Mesendoderm (in vitro differentiated cells): ENCODE measurements around the gene ZNF655.
"Not testable (repeated sequence)": the region's sequence is repeated elsewhere in the genome, so short reads cannot be mapped to it uniquely, and the experiment has no call there.

ENCODE experiments used
- DNase-seq: peaks from one replicate; pipeline ENCODE4 v3.0.0; 2013
- H2AK5ac ChIP-seq: 2 replicates; pipeline ENCODE4 v1.6.1; 2013; ENCODE audit warnings: low read length, inconsistent platforms
- H2BK120ac ChIP-seq: 2 replicates; pipeline ENCODE4 v1.6.1; 2013; ENCODE audit warnings: low read depth, mild to moderate bottlenecking, low read length, moderate library complexity, mixed read lengths
- H2BK15ac ChIP-seq: replicated peaks from 2 replicates; pipeline ENCODE4 v1.6.1; 2013; ENCODE audit warnings: low read depth, mild to moderate bottlenecking, moderate library complexity
- H2BK5ac ChIP-seq: 2 replicates; pipeline ENCODE4 v1.6.1; 2013; ENCODE audit warnings: low read length, inconsistent platforms
- H3K18ac ChIP-seq: 2 replicates; pipeline ENCODE4 v1.6.1; 2013; ENCODE audit warnings: mild to moderate bottlenecking, low read length, mixed read lengths
- H3K23ac ChIP-seq: one replicate; pipeline ENCODE4 v1.6.1; 2013; ENCODE audit warnings: low read length
- H3K27ac ChIP-seq: 2 replicates; pipeline ENCODE4 v1.5.1; 2013; ENCODE audit warnings: low read depth, mild to moderate bottlenecking, inconsistent platforms, low read length, moderate library complexity
- H3K27me3 ChIP-seq: 2 replicates; pipeline ENCODE4 v1.6.1; 2013; ENCODE audit warnings: low read length, control low read depth, mild to moderate bottlenecking, inconsistent platforms; ENCODE audit not compliant: insufficient read depth, poor library complexity
- H3K36me3 ChIP-seq: 2 replicates; pipeline ENCODE4 v1.6.1; 2013; ENCODE audit warnings: low read length, inconsistent platforms; ENCODE audit not compliant: control insufficient read depth, insufficient read depth
- H3K4ac ChIP-seq: one replicate; pipeline ENCODE4 v1.6.1; 2013; ENCODE audit warnings: low read depth, mild to moderate bottlenecking, low read length, moderate library complexity
- H3K4me1 ChIP-seq: 2 replicates; pipeline ENCODE4 v1.6.1; 2013; ENCODE audit warnings: low read depth, low read length, inconsistent platforms; ENCODE audit not compliant: control insufficient read depth
- H3K4me2 ChIP-seq: 2 replicates; pipeline ENCODE4 v1.6.1; 2013; ENCODE audit warnings: low read length
- H3K4me3 ChIP-seq: 2 replicates; pipeline ENCODE4 v1.5.1; 2013; ENCODE audit warnings: mild to moderate bottlenecking, low read length
- H3K56ac ChIP-seq: one replicate; pipeline ENCODE4 v1.6.1; 2013; ENCODE audit warnings: low read length
- H3K79me1 ChIP-seq: 2 replicates; pipeline ENCODE4 v1.6.1; 2013; ENCODE audit warnings: low read length, inconsistent platforms
- H3K79me2 ChIP-seq: 2 replicates; pipeline ENCODE4 v1.6.1; 2013; ENCODE audit warnings: mild to moderate bottlenecking, low read length; ENCODE audit not compliant: control insufficient read depth, insufficient read depth
- H3K9ac ChIP-seq: 2 replicates; pipeline ENCODE4 v1.6.1; 2013; ENCODE audit warnings: low read length, inconsistent platforms
- H4K5ac ChIP-seq: one replicate; pipeline ENCODE4 v1.6.1; 2013; ENCODE audit warnings: low read length
- H4K8ac ChIP-seq: one replicate; pipeline ENCODE4 v1.6.1; 2013; ENCODE audit warnings: low read depth, mild to moderate bottlenecking, control low read depth, low read length, moderate library complexity
- WGBS: extraction: QIAGEN DNeasy Blood & Tissue Kit; methylation state at CpG from one replicate; pipeline ENCODE4 v1.1.7; 2013; ENCODE audit warnings: low lambda C conversion rate, missing lambda C conversion rate; ENCODE audit not compliant: insufficient coverage; ENCODE audit errors: extremely low coverage; 5-methylcytosine and 5-hydroxymethylcytosine counted together

ZNF655 gene

GRCh38 chr7:99545308-99545707, 13.1 kb upstream of the ZNF655 start:
- not testable (repeated sequence) for H3K4me3 ChIP-seq, H3K4me2 ChIP-seq, H3K18ac ChIP-seq, H3K36me3 ChIP-seq, H3K4me1 ChIP-seq, H3K23ac ChIP-seq, H3K27me3 ChIP-seq, H3K56ac ChIP-seq, H3K79me2 ChIP-seq, H2AK5ac ChIP-seq, H2BK5ac ChIP-seq, H4K8ac ChIP-seq, H3K79me1 ChIP-seq, H2BK15ac ChIP-seq, H3K27ac ChIP-seq, DNase-seq, H4K5ac ChIP-seq, H2BK120ac ChIP-seq, H3K9ac ChIP-seq, H3K4ac ChIP-seq
- no CpG with 5 or more reads among the region's 5 CpGs for WGBS

- not testable (repeated sequence) for H3K9ac ChIP-seq, H3K36me3 ChIP-seq, H3K27ac ChIP-seq, H3K4me1 ChIP-seq, H4K5ac ChIP-seq, H3K18ac ChIP-seq, H3K79me2 ChIP-seq, H3K4me2 ChIP-seq, H3K23ac ChIP-seq, H3K56ac ChIP-seq, H3K79me1 ChIP-seq, H2AK5ac ChIP-seq, H3K4me3 ChIP-seq, H2BK5ac ChIP-seq, DNase-seq, H2BK15ac ChIP-seq, H4K8ac ChIP-seq, H2BK120ac ChIP-seq, H3K27me3 ChIP-seq, H3K4ac ChIP-seq
- WGBS = no CpG with 5 or more reads among the region's 2 CpGs
Observed at GRCh38 chr7:99549545-99549944, 8.9 kb upstream of the ZNF655 start.

- WGBS = no CpG with 5 or more reads among the region's 15 CpGs
Observed at GRCh38 chr7:99551334-99551733, 7.1 kb upstream of the ZNF655 start.

GRCh38 chr7:99551767-99552463, 6.5 kb upstream of the ZNF655 start, which contains the start of gene FAM200A:
FAM200A (minus strand) TSS chr7:99552114; CDS start chr7:99548407, 3,707 bp downstream.
- no peak within 1 kb of the TSS for H3K23ac ChIP-seq
- peak within 1 kb of the TSS; percentile 58 for H3K4ac ChIP-seq
- H3K4me1 ChIP-seq = no peaks in the 10 kb centered on the region
- H4K5ac ChIP-seq = no peak within 1 kb of the TSS
- no peak within 1 kb of the TSS for H2BK120ac ChIP-seq
- no peaks in the 10 kb centered on the region for H3K27me3 ChIP-seq
- H4K8ac ChIP-seq = no peak within 1 kb of the TSS
- peak within 1 kb of the TSS; percentile 93 for H3K4me3 ChIP-seq
- no peak within 1 kb of the TSS for H2AK5ac ChIP-seq
- peak; percentile 96 for DNase-seq
- H2BK5ac ChIP-seq = no peak within 1 kb of the TSS
- no peak within 1 kb of the TSS for H2BK15ac ChIP-seq
- H3K36me3 ChIP-seq = no peaks in the 10 kb centered on the region
- peaks cover 2% of the 10 kb centered on the region for H3K79me2 ChIP-seq
- peak within 1 kb of the TSS; percentile 98 for H3K56ac ChIP-seq
- no peak within 1 kb of the TSS for H3K18ac ChIP-seq
- peak within 1 kb of the TSS; percentile 97 for H3K9ac ChIP-seq
- peaks cover 1% of the 10 kb centered on the region for H3K79me1 ChIP-seq
- H3K27ac ChIP-seq = no peak within 1 kb of the TSS
- no CpG with 5 or more reads among the region's 37 CpGs for WGBS
- H3K4me2 ChIP-seq = peak within 1 kb of the TSS; percentile 47

More at GRCh38 chr7:99551334-99551733, 7.1 kb upstream of the ZNF655 start:
- peak overlapping the region; percentile 47 for H3K4me2 ChIP-seq
- no peaks in the 10 kb centered on the region for H3K27me3 ChIP-seq
- H4K5ac ChIP-seq = no peak overlapping the region
- H3K18ac ChIP-seq = no peak overlapping the region
- peaks cover 2% of the 10 kb centered on the region for H3K79me2 ChIP-seq
- peak overlapping the region; percentile 97 for H3K9ac ChIP-seq
- H3K4me1 ChIP-seq = no peaks in the 10 kb centered on the region
- peak overlapping the region; percentile 58 for H3K4ac ChIP-seq
- no peak for DNase-seq
- H4K8ac ChIP-seq = no peak overlapping the region
- H3K79me1 ChIP-seq = peaks cover 1% of the 10 kb centered on the region
- no peaks in the 10 kb centered on the region for H3K36me3 ChIP-seq
- H3K4me3 ChIP-seq = peak overlapping the region; percentile 93
- H3K27ac ChIP-seq = no peak overlapping the region
- peak overlapping the region; percentile 98 for H3K56ac ChIP-seq
- H2BK5ac ChIP-seq = no peak overlapping the region
- no peak overlapping the region for H2AK5ac ChIP-seq
- no peak overlapping the region for H2BK15ac ChIP-seq
- H2BK120ac ChIP-seq = no peak overlapping the region
- no peak overlapping the region for H3K23ac ChIP-seq

- Histone ChIP-seq H3K27ac (no peak overlapping the region), H4K8ac (no peak overlapping the region), H2BK5ac (no peak overlapping the region), H3K9ac (no peak overlapping the region), H3K4ac (no peak overlapping the region), H2BK120ac (no peak overlapping the region), H3K56ac (no peak overlapping the region), H3K79me2 (peaks cover 11% of the 10 kb centered on the region), H4K5ac (no peak overlapping the region), H3K79me1 (peaks cover 9% of the 10 kb centered on the region), H3K36me3 (no peaks in the 10 kb centered on the region), H3K27me3 (no peaks in the 10 kb centered on the region), H3K4me3 (no peak overlapping the region), H3K4me2 (no peak overlapping the region), H3K18ac (no peak overlapping the region), H2BK15ac (no peak overlapping the region), H3K4me1 (peaks cover 3% of the 10 kb centered on the region), H2AK5ac (no peak overlapping the region), H3K23ac (no peak overlapping the region)
- WGBS = no CpG with 5 or more reads among the region's 4 CpGs
- DNase-seq = no peak
Observed at GRCh38 chr7:99553039-99553438, 5.4 kb upstream of the ZNF655 start.

GRCh38 chr7:99554939-99555338, 3.5 kb upstream of the ZNF655 start:
- Histone ChIP-seq H2BK5ac (no peak overlapping the region), H3K79me2 (peaks cover 24% of the 10 kb centered on the region), H3K23ac (no peak overlapping the region), H3K27ac (no peak overlapping the region), H2BK120ac (no peak overlapping the region), H4K5ac (no peak overlapping the region), H3K4me3 (no peak overlapping the region), H3K56ac (no peak overlapping the region), H3K79me1 (peaks cover 9% of the 10 kb centered on the region), H4K8ac (no peak overlapping the region), H3K18ac (no peak overlapping the region), H3K4me1 (peaks cover 3% of the 10 kb centered on the region), H2BK15ac (no peak overlapping the region), H3K27me3 (no peaks in the 10 kb centered on the region), H3K4me2 (no peak overlapping the region), H3K4ac (no peak overlapping the region), H3K36me3 (no peaks in the 10 kb centered on the region), H2AK5ac (no peak overlapping the region), H3K9ac (no peak overlapping the region)
- no CpG with 5 or more reads among the region's 2 CpGs for WGBS
- no peak for DNase-seq
